ENCODE measurements around the gene SARNP. TPM values are rescaled to one million over a fixed set of nuclear protein-coding genes. Genes with fewer than 3 reads are reported as not detected.

The SARNP gene
- polyA plus RNA-seq, 2 of the 4 experiments (the other 2 are of a cell fraction), result 123 to 198 TPM

Small RNAs within 50 kb of the gene (small RNA-seq; reads per million reads assigned to genes)
- gene AC009779.1 (0 reads per million in 6 experiments), gene RF00017 (0 reads per million in 6 experiments)

Other genes with a start within 250 kb of the SARNP start
- gene OR2AP1, start 245.3 kb downstream of the SARNP start, polyA plus RNA-seq (2011; rRNA removed), result not detected in 2 replicates
- not detected in 3 replicates for gene OR2AP1, start 245.3 kb downstream of the SARNP start, polyA plus RNA-seq (2017; fragmentation: RNase III; extraction: RNeasy Plus Mini Kit Qiagen cat#74134 plus additional on column Dnase treatment)
- not detected in 2 replicates for gene OR10P1, start 180.8 kb downstream of the SARNP start, polyA plus RNA-seq (2011; rRNA removed)
- not detected in 3 replicates for gene OR10P1, start 180.8 kb downstream of the SARNP start, polyA plus RNA-seq (2017; fragmentation: RNase III; extraction: RNeasy Plus Mini Kit Qiagen cat#74134 plus additional on column Dnase treatment)
- gene ITGA7, start 109.8 kb downstream of the SARNP start, polyA plus RNA-seq (2011; rRNA removed), result 1.1 and 1.4 TPM in 2 replicates
- gene ITGA7, start 109.8 kb downstream of the SARNP start, polyA plus RNA-seq (2017; fragmentation: RNase III; extraction: RNeasy Plus Mini Kit Qiagen cat#74134 plus additional on column Dnase treatment), result 1.7 to 2.0 TPM (median 1.9 TPM) in 3 replicates
- 112 and 115 TPM in 2 replicates for gene BLOC1S1, start 101.7 kb downstream of the SARNP start, polyA plus RNA-seq (2011; rRNA removed)
- 129 to 138 TPM (median 134 TPM) in 3 replicates for gene BLOC1S1, start 101.7 kb downstream of the SARNP start, polyA plus RNA-seq (2017; fragmentation: RNase III; extraction: RNeasy Plus Mini Kit Qiagen cat#74134 plus additional on column Dnase treatment)
- gene RDH5, start 97.3 kb downstream of the SARNP start, polyA plus RNA-seq (2011; rRNA removed), result 8.1 and 9.1 TPM in 2 replicates
- 3.4 to 5.4 TPM (median 4.1 TPM) in 3 replicates for gene RDH5, start 97.3 kb downstream of the SARNP start, polyA plus RNA-seq (2017; fragmentation: RNase III; extraction: RNeasy Plus Mini Kit Qiagen cat#74134 plus additional on column Dnase treatment)
- gene CD63, start 88.7 kb downstream of the SARNP start, polyA plus RNA-seq (2011; rRNA removed), result 512 and 724 TPM in 2 replicates
- gene CD63, start 88.7 kb downstream of the SARNP start, polyA plus RNA-seq (2017; fragmentation: RNase III; extraction: RNeasy Plus Mini Kit Qiagen cat#74134 plus additional on column Dnase treatment), result 493 to 547 TPM (median 530 TPM) in 3 replicates
- gene GDF11, start 74.6 kb downstream of the SARNP start, polyA plus RNA-seq (2011; rRNA removed), result 1.2 and 1.4 TPM in 2 replicates
- gene GDF11, start 74.6 kb downstream of the SARNP start, polyA plus RNA-seq (2017; fragmentation: RNase III; extraction: RNeasy Plus Mini Kit Qiagen cat#74134 plus additional on column Dnase treatment), result 2.8 to 3.6 TPM (median 3.1 TPM) in 3 replicates
- gene ORMDL2, start 317 bp upstream of the SARNP start, polyA plus RNA-seq (2011; rRNA removed), result 93.6 and 138 TPM in 2 replicates
- 73.5 to 82.9 TPM (median 79.0 TPM) in 3 replicates for gene ORMDL2, start 317 bp upstream of the SARNP start, polyA plus RNA-seq (2017; fragmentation: RNase III; extraction: RNeasy Plus Mini Kit Qiagen cat#74134 plus additional on column Dnase treatment)
- 11.9 and 23.6 TPM in 2 replicates for gene DNAJC14, start 11.9 kb upstream of the SARNP start, polyA plus RNA-seq (2011; rRNA removed)
- gene DNAJC14, start 11.9 kb upstream of the SARNP start, polyA plus RNA-seq (2017; fragmentation: RNase III; extraction: RNeasy Plus Mini Kit Qiagen cat#74134 plus additional on column Dnase treatment), result 23.6 to 30.4 TPM (median 29.5 TPM) in 3 replicates
- gene MMP19, start 25.2 kb upstream of the SARNP start, polyA plus RNA-seq (2011; rRNA removed), result 0.06 and 0.09 TPM in 2 replicates
- 0.09 to 0.11 TPM (median 0.09 TPM) in 3 replicates for gene MMP19, start 25.2 kb upstream of the SARNP start, polyA plus RNA-seq (2017; fragmentation: RNase III; extraction: RNeasy Plus Mini Kit Qiagen cat#74134 plus additional on column Dnase treatment)
- 39.2 and 49.5 TPM in 2 replicates for gene PYM1, start 110.2 kb upstream of the SARNP start, polyA plus RNA-seq (2011; rRNA removed)
- 27.0 to 30.6 TPM (median 30.4 TPM) in 3 replicates for gene PYM1, start 110.2 kb upstream of the SARNP start, polyA plus RNA-seq (2017; fragmentation: RNase III; extraction: RNeasy Plus Mini Kit Qiagen cat#74134 plus additional on column Dnase treatment)
- 24.7 and 26.1 TPM in 2 replicates for gene DGKA, start 113.4 kb upstream of the SARNP start, polyA plus RNA-seq (2011; rRNA removed)
- gene DGKA, start 113.4 kb upstream of the SARNP start, polyA plus RNA-seq (2017; fragmentation: RNase III; extraction: RNeasy Plus Mini Kit Qiagen cat#74134 plus additional on column Dnase treatment), result 21.0 to 23.7 TPM (median 22.6 TPM) in 3 replicates
- gene PMEL, start 148.3 kb upstream of the SARNP start, polyA plus RNA-seq (2011; rRNA removed), result 2.2 and 2.3 TPM in 2 replicates
- 0.71 to 1.4 TPM (median 1.0 TPM) in 3 replicates for gene PMEL, start 148.3 kb upstream of the SARNP start, polyA plus RNA-seq (2017; fragmentation: RNase III; extraction: RNeasy Plus Mini Kit Qiagen cat#74134 plus additional on column Dnase treatment)
- gene CDK2, start 149.1 kb upstream of the SARNP start, polyA plus RNA-seq (2011; rRNA removed), result 51.0 and 86.3 TPM in 2 replicates
- 41.5 to 53.8 TPM (median 48.3 TPM) in 3 replicates for gene CDK2, start 149.1 kb upstream of the SARNP start, polyA plus RNA-seq (2017; fragmentation: RNase III; extraction: RNeasy Plus Mini Kit Qiagen cat#74134 plus additional on column Dnase treatment)
- 90.4 and 93.7 TPM in 2 replicates for gene RAB5B, start 156.4 kb upstream of the SARNP start, polyA plus RNA-seq (2011; rRNA removed)
- 27.7 to 37.2 TPM (median 36.3 TPM) in 3 replicates for gene RAB5B, start 156.4 kb upstream of the SARNP start, polyA plus RNA-seq (2017; fragmentation: RNase III; extraction: RNeasy Plus Mini Kit Qiagen cat#74134 plus additional on column Dnase treatment)
- 15.6 and 22.2 TPM in 2 replicates for gene SUOX, start 179.6 kb upstream of the SARNP start, polyA plus RNA-seq (2011; rRNA removed)
- 10.8 to 13.6 TPM (median 13.5 TPM) in 3 replicates for gene SUOX, start 179.6 kb upstream of the SARNP start, polyA plus RNA-seq (2017; fragmentation: RNase III; extraction: RNeasy Plus Mini Kit Qiagen cat#74134 plus additional on column Dnase treatment)
- 2.0 and 2.9 TPM in 2 replicates for gene IKZF4, start 203.3 kb upstream of the SARNP start, polyA plus RNA-seq (2011; rRNA removed)
- 1.5 to 2.4 TPM (median 2.0 TPM) in 3 replicates for gene IKZF4, start 203.3 kb upstream of the SARNP start, polyA plus RNA-seq (2017; fragmentation: RNase III; extraction: RNeasy Plus Mini Kit Qiagen cat#74134 plus additional on column Dnase treatment)
- 513 and 524 TPM in 2 replicates for gene RPS26, start 224.2 kb upstream of the SARNP start, polyA plus RNA-seq (2011; rRNA removed)
- gene RPS26, start 224.2 kb upstream of the SARNP start, polyA plus RNA-seq (2017; fragmentation: RNase III; extraction: RNeasy Plus Mini Kit Qiagen cat#74134 plus additional on column Dnase treatment), result 677 to 831 TPM (median 779 TPM) in 3 replicates